Measurements from ENCODE around the gene PSMD6.

DNA sequence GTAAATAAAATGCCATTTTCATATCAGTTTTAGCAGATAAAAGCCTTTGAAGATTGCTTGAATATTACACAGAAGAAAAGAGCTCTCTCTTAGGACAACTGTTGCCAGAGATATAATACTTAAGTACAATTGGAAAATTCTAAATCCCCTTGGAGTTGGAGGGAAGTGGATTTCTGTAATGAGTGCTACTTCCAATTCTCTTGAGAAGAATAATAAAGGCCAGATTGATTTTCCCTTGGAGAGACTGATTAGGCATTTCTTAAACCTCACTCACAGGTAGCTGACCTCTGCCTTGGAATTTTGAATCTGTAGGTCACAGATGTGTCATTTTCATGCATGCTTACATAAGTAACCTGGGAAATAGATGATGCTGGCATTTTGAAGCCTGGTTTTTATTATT lies 29.8 kb upstream of the PSMD6 start:
- TF ChIP-seq, protein P1, sequence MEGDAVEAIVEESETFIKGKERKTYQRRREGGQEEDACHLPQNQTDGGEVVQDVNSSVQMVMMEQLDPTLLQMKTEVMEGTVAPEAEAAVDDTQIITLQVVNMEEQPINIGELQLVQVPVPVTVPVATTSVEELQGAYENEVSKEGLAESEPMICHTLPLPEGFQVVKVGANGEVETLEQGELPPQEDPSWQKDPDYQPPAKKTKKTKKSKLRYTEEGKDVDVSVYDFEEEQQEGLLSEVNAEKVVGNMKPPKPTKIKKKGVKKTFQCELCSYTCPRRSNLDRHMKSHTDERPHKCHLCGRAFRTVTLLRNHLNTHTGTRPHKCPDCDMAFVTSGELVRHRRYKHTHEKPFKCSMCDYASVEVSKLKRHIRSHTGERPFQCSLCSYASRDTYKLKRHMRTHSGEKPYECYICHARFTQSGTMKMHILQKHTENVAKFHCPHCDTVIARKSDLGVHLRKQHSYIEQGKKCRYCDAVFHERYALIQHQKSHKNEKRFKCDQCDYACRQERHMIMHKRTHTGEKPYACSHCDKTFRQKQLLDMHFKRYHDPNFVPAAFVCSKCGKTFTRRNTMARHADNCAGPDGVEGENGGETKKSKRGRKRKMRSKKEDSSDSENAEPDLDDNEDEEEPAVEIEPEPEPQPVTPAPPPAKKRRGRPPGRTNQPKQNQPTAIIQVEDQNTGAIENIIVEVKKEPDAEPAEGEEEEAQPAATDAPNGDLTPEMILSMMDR (IDR thresholded peaks at IDR 0.05; ENCODE audit: poor library complexity) = no peak
- TF ChIP-seq EZH2 (IDR thresholded peaks at IDR 0.05; ENCODE audit: borderline replicate concordance) = no peak
